ENCODE data around the gene MPO. TPM values are rescaled to one million over a fixed set of nuclear protein-coding genes. Genes with fewer than 3 reads are reported as not detected.

MPO gene
- total and polyA plus RNA-seq, 2 experiments from 2014 or later = 0.13 TPM; not detected in 1

GRCh38 chr17:58302919-58303585, 22.3 kb upstream of the MPO start:
- no peak for DNase-seq (ENCODE audit: low spot score)
- Histone ChIP-seq H3K9me3 (ENCODE audit: low read depth) (no peaks in the 10 kb centered on the region), H3K4me2 (no peak overlapping the region), H3K9me2 (replicated peaks; ENCODE audit: insufficient read depth) (no peaks in the 10 kb centered on the region), H3K79me2 (no peaks in the 10 kb centered on the region), H3K4me1 (ENCODE audit: insufficient read depth) (no peaks in the 10 kb centered on the region), H2AFZ (no peak overlapping the region), H3K36me3 (replicated peaks; ENCODE audit: insufficient read depth, low read depth) (no peaks in the 10 kb centered on the region), H4K20me1 (ENCODE audit: insufficient read depth, poor library complexity, severe bottlenecking) (no peaks in the 10 kb centered on the region), H3K4me3 (no peak overlapping the region), H3K27me3 (no peaks in the 10 kb centered on the region), H3K27ac (no peak overlapping the region)
- WGBS (ENCODE audit: low lambda C conversion rate, missing lambda C conversion rate) = 92% methylated on average over 8 of the region's 9 CpGs
- no peak for TF ChIP-seq EZH2 (IDR thresholded peaks at IDR 0.05; ENCODE audit: borderline replicate concordance)
- TF ChIP-seq, protein P1, sequence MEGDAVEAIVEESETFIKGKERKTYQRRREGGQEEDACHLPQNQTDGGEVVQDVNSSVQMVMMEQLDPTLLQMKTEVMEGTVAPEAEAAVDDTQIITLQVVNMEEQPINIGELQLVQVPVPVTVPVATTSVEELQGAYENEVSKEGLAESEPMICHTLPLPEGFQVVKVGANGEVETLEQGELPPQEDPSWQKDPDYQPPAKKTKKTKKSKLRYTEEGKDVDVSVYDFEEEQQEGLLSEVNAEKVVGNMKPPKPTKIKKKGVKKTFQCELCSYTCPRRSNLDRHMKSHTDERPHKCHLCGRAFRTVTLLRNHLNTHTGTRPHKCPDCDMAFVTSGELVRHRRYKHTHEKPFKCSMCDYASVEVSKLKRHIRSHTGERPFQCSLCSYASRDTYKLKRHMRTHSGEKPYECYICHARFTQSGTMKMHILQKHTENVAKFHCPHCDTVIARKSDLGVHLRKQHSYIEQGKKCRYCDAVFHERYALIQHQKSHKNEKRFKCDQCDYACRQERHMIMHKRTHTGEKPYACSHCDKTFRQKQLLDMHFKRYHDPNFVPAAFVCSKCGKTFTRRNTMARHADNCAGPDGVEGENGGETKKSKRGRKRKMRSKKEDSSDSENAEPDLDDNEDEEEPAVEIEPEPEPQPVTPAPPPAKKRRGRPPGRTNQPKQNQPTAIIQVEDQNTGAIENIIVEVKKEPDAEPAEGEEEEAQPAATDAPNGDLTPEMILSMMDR (IDR thresholded peaks at IDR 0.05; ENCODE audit: poor library complexity) = no peak

- no peaks in the 10 kb centered on the region for H3K4me1 ChIP-seq (ENCODE audit: insufficient read depth)
- no peaks in the 10 kb centered on the region for H3K27me3 ChIP-seq
- 95% methylated on average over 9 of the region's 9 CpGs for WGBS (ENCODE audit: low lambda C conversion rate, missing lambda C conversion rate)
- H3K4me2 ChIP-seq = no peak overlapping the region
- H3K4me3 ChIP-seq = no peak overlapping the region
- DNase-seq (ENCODE audit: low spot score) = no peak
- no peak overlapping the region for H2AFZ ChIP-seq
- no peaks in the 10 kb centered on the region for H3K79me2 ChIP-seq
- H3K27ac ChIP-seq = no peak overlapping the region
- no peak for TF ChIP-seq EZH2 (IDR thresholded peaks at IDR 0.05; ENCODE audit: borderline replicate concordance)
- TF ChIP-seq, protein P1 (IDR thresholded peaks at IDR 0.05; ENCODE audit: poor library complexity) = no peak
- no peak for TF ChIP-seq EZH2phosphoT487 (IDR thresholded peaks at IDR 0.05; ENCODE audit: low read depth, severe bottlenecking, unreplicated experiment)
- H3K36me3 ChIP-seq (replicated peaks; ENCODE audit: insufficient read depth, low read depth) = no peaks in the 10 kb centered on the region
- no peaks in the 10 kb centered on the region for H3K9me2 ChIP-seq (replicated peaks; ENCODE audit: insufficient read depth)
- no peaks in the 10 kb centered on the region for H3K9me3 ChIP-seq (ENCODE audit: low read depth)
- no peaks in the 10 kb centered on the region for H4K20me1 ChIP-seq (ENCODE audit: insufficient read depth, poor library complexity, severe bottlenecking)
These were observed 21.6 kb upstream of the MPO start for GRCh38 chr17:58302171-58302918.

DNA sequence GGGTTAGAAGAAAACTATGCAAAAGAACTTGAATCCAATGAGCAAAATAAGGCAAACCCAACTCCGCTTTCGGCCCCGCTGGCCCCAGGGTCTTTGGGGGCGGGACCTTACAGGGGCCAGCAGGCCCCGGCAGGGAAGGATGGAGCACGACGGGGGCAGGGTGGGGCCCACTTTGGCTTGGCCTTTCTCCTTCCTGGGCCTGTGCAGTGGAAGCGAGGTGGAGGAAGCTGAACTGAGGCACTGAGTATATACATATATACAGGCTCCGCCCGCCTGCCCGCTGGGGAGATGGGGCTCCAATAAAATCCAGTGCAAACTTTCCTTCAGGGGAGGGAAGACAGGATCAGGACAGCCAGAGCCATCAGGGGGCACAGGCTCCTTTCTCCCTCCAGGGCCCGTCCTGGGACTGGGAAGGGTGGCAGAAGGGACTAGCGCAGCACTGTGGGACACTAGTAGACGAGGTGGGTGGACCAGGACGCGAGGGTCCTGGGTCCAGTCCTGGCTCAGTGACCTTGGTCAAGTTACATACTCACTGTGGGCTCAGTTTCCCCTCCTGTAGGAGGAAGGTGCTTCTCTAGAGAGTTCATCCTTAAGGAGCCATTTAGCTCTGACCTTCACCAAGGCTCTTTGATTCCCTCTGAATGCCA, 20.9 kb upstream of the MPO start:
- Histone ChIP-seq H3K79me2 (no peaks in the 10 kb centered on the region), H3K9me2 (replicated peaks; ENCODE audit: insufficient read depth) (no peaks in the 10 kb centered on the region), H3K4me3 (no peak overlapping the region), H3K27ac (no peak overlapping the region), H4K20me1 (ENCODE audit: insufficient read depth, poor library complexity, severe bottlenecking) (no peaks in the 10 kb centered on the region), H3K9me3 (ENCODE audit: low read depth) (no peaks in the 10 kb centered on the region), H2AFZ (no peak overlapping the region), H3K4me2 (no peak overlapping the region), H3K4me1 (ENCODE audit: insufficient read depth) (no peaks in the 10 kb centered on the region), H3K36me3 (replicated peaks; ENCODE audit: insufficient read depth, low read depth) (no peaks in the 10 kb centered on the region), H3K27me3 (no peaks in the 10 kb centered on the region)
- DNase-seq (ENCODE audit: low spot score) = no peak
- 88% methylated on average over 16 of the region's 16 CpGs for WGBS (ENCODE audit: low lambda C conversion rate, missing lambda C conversion rate)
- TF ChIP-seq, protein P1 (IDR thresholded peaks at IDR 0.05; ENCODE audit: poor library complexity) = no peak

Data from hepatocyte (in vitro differentiated cells).